ENCODE data around the gene DAGLA. TPM values are rescaled to one million over a fixed set of nuclear protein-coding genes. Genes with fewer than 3 reads are reported as not detected.

DAGLA gene
- total and polyA plus RNA-seq, 2 donors (not counting 1 experiment from before 2014, with no cell fraction given): 0.06 TPM; not detected in 1

- peaks cover 17% of the 10 kb centered on the region for H3K4me1 Mint-ChIP-seq
- H3K4me3 Mint-ChIP-seq: no peak overlapping the region
- no peak overlapping the region for H3K27ac Mint-ChIP-seq
- Histone ChIP-seq H2AFZ (ENCODE audit: insufficient read depth, low read depth, low read length, poor library complexity, severe bottlenecking) (no peak overlapping the region), H3K79me2 (ENCODE audit: control insufficient read depth, insufficient read depth, low read length) (no peaks in the 10 kb centered on the region), H3K4me2 (replicated peaks; ENCODE audit: low read depth, low read length, poor library complexity, severe bottlenecking) (no peak overlapping the region), H3K4me3 (ENCODE audit: control extremely low read depth in 1 of 5, extremely low read depth in 1 of 5, insufficient read depth in 1 of 5, low read depth in 2 of 5, low read length in 4 of 5) (no peak overlapping the region), H3K27me3 (replicated peaks in 1 of 4; ENCODE audit: control extremely low read depth in 1 of 4, control insufficient read depth in 3 of 4, insufficient read depth in 4 of 4, low read length in 3 of 4) (peaks cover 0 to 8% (median 0%) of the 10 kb centered on the region in 4 experiments), H3K27ac (ENCODE audit: low read length in 2 of 2) (no peak overlapping the region), H3K4me1 (ENCODE audit: control insufficient read depth in 2 of 2, insufficient read depth in 2 of 2, low read length in 2 of 2) (peaks cover 12 to 13% of the 10 kb centered on the region in 2 donors), H4K20me1 (ENCODE audit: control insufficient read depth, insufficient read depth, low read length, poor library complexity, severe bottlenecking) (no peaks in the 10 kb centered on the region), H3K9me3 (ENCODE audit: control extremely low read depth in 1 of 3, control insufficient read depth in 2 of 3, insufficient read depth in 1 of 3, low read length in 2 of 3) (no peaks in the 10 kb centered on the region), H3K9ac (ENCODE audit: low read length) (no peak overlapping the region), H3K36me3 (replicated peaks in 1 of 2; ENCODE audit: control extremely low read depth in 1 of 2, control insufficient read depth in 1 of 2, extremely low read depth in 1 of 2, insufficient read depth in 2 of 2, low read length in 1 of 2) (no peaks in the 10 kb centered on the region)
- POLR2A ChIA-PET: no interaction called here
- no peaks in the 10 kb centered on the region for H3K9me3 Mint-ChIP-seq (ENCODE audit: insufficient read depth)
- CTCF ChIA-PET: interaction anchor here (0.9 to 2.6 kb wide), 2 partner anchors 8 to 17 kb away, joined by 3 to 11 read pairs; no protein-coding TSS in a partner anchor
- 85% methylated on average over 14 of the region's 14 CpGs for WGBS (ENCODE audit: insufficient coverage)
- TF ChIP-seq, protein P1, sequence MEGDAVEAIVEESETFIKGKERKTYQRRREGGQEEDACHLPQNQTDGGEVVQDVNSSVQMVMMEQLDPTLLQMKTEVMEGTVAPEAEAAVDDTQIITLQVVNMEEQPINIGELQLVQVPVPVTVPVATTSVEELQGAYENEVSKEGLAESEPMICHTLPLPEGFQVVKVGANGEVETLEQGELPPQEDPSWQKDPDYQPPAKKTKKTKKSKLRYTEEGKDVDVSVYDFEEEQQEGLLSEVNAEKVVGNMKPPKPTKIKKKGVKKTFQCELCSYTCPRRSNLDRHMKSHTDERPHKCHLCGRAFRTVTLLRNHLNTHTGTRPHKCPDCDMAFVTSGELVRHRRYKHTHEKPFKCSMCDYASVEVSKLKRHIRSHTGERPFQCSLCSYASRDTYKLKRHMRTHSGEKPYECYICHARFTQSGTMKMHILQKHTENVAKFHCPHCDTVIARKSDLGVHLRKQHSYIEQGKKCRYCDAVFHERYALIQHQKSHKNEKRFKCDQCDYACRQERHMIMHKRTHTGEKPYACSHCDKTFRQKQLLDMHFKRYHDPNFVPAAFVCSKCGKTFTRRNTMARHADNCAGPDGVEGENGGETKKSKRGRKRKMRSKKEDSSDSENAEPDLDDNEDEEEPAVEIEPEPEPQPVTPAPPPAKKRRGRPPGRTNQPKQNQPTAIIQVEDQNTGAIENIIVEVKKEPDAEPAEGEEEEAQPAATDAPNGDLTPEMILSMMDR (IDR thresholded peaks at IDR 0.05): no peak
- TF ChIP-seq EZH2 (IDR thresholded peaks at IDR 0.05; ENCODE audit: borderline replicate concordance, insufficient read depth, low read depth, low read length, poor library complexity, severe bottlenecking): no peak
- no peak for ATAC-seq (ENCODE audit: low read depth)
- peaks cover 12% of the 10 kb centered on the region for H3K27me3 Mint-ChIP-seq
- no peak for DNase-seq
- intact Hi-C loops (cut with micrococcal nuclease): no loop called here
Observed at GRCh38 chr11:61779666-61780525, 99.7 kb downstream of the DAGLA start.

DNA sequence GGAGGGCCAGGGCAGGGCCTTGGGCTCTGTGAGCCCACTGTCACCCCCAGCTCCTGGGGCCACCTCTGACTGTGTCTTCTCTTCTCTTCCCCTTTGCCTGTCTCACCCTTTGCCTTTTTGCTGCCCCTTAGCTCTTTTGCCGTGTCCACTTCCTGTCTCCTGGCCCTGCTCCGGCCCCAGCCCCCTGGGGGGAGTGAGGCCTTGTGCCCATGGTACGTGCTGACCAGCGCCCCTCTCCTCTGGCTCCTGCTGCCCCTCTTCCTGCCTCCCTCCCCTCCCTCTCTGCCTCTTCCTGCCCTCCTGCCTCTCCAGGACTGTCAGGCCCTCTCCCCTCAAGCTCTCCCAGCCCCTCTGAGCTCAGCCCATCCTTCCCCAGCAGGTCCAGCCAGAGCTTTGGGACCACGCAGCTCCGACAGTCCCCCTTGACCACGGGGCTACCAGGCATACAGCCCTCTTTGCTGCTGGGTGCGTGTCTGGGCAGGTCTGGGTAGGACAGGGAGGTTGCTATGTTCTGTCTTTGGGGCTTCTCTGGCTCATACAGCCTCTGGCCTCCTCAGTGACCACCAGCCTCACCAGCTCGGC lies 100.5 kb downstream of the DAGLA start:
- Histone ChIP-seq H3K4me1 (ENCODE audit: control insufficient read depth in 2 of 2, insufficient read depth in 2 of 2, low read length in 2 of 2) (peaks cover 12 to 13% of the 10 kb centered on the region in 2 donors), H4K20me1 (ENCODE audit: control insufficient read depth, insufficient read depth, low read length, poor library complexity, severe bottlenecking) (no peaks in the 10 kb centered on the region), H3K27ac (ENCODE audit: low read length in 2 of 2) (no peak overlapping the region), H3K79me2 (ENCODE audit: control insufficient read depth, insufficient read depth, low read length) (no peaks in the 10 kb centered on the region), H3K9me3 (ENCODE audit: control extremely low read depth in 1 of 3, control insufficient read depth in 2 of 3, insufficient read depth in 1 of 3, low read length in 2 of 3) (no peaks in the 10 kb centered on the region), H2AFZ (ENCODE audit: insufficient read depth, low read depth, low read length, poor library complexity, severe bottlenecking) (no peak overlapping the region), H3K9ac (ENCODE audit: low read length) (no peak overlapping the region), H3K4me3 (ENCODE audit: control extremely low read depth in 1 of 5, extremely low read depth in 1 of 5, insufficient read depth in 1 of 5, low read depth in 2 of 5, low read length in 4 of 5) (no peak overlapping the region), H3K36me3 (replicated peaks in 1 of 2; ENCODE audit: control extremely low read depth in 1 of 2, control insufficient read depth in 1 of 2, extremely low read depth in 1 of 2, insufficient read depth in 2 of 2, low read length in 1 of 2) (no peaks in the 10 kb centered on the region), H3K4me2 (replicated peaks; ENCODE audit: low read depth, low read length, poor library complexity, severe bottlenecking) (no peak overlapping the region), H3K27me3 (replicated peaks in 1 of 4; ENCODE audit: control extremely low read depth in 1 of 4, control insufficient read depth in 3 of 4, insufficient read depth in 4 of 4, low read length in 3 of 4) (peaks cover 0 to 8% (median 0%) of the 10 kb centered on the region in 4 experiments)
- Mint-ChIP-seq H3K27ac (no peak overlapping the region), H3K4me3 (no peak overlapping the region), H3K27me3 (peaks cover 8% of the 10 kb centered on the region), H3K9me3 (ENCODE audit: insufficient read depth) (no peaks in the 10 kb centered on the region), H3K4me1 (peaks cover 17% of the 10 kb centered on the region)
- ChIA-PET POLR2A (no interaction called here), CTCF (interaction anchor here (1.0 to 2.6 kb wide), 3 partner anchors 10 to 30 kb away, joined by 3 to 11 read pairs (median 4); no protein-coding TSS in a partner anchor)
- 82% methylated on average over 9 of the region's 9 CpGs for WGBS (ENCODE audit: insufficient coverage)
- no peak for DNase-seq
- ATAC-seq (ENCODE audit: low read depth): no peak
- intact Hi-C loops (cut with micrococcal nuclease): no loop called here
- TF ChIP-seq, protein P1 (IDR thresholded peaks at IDR 0.05): no peak
- no peak for TF ChIP-seq EZH2 (IDR thresholded peaks at IDR 0.05; ENCODE audit: borderline replicate concordance, insufficient read depth, low read depth, low read length, poor library complexity, severe bottlenecking)
